Measurements from ENCODE around the gene TBX10. TPM values are rescaled to one million over a fixed set of nuclear protein-coding genes. Genes with fewer than 3 reads are reported as not detected.
"Not testable (repeated sequence)": the region's sequence is repeated elsewhere in the genome, so short reads cannot be mapped to it uniquely, and the experiment has no call there.

TBX10 gene
- total and polyA plus RNA-seq, 9 donors = not detected

- DNase-seq = no peak
- 74 to 88% (median 84%) methylated on average over 1 of the region's 1 CpG for WGBS, 3 donors
- Histone ChIP-seq H3K27me3 (no peaks in the 10 kb centered on the region), H3K27ac (no peak overlapping the region), H3K36me3 (no peaks in the 10 kb centered on the region), H3K4me1 (ENCODE audit: insufficient read depth) (no peaks in the 10 kb centered on the region), H3K4me3 (no peak overlapping the region), H3K9me3 (no peaks in the 10 kb centered on the region)
- intact Hi-C loops (cut with DNase I) = no loop called here
- no peak for TF ChIP-seq POLR2A (IDR thresholded peaks at IDR 0.05)
- TF ChIP-seq EP300 (IDR thresholded peaks at IDR 0.05) = no peak
- TF ChIP-seq, protein P1, sequence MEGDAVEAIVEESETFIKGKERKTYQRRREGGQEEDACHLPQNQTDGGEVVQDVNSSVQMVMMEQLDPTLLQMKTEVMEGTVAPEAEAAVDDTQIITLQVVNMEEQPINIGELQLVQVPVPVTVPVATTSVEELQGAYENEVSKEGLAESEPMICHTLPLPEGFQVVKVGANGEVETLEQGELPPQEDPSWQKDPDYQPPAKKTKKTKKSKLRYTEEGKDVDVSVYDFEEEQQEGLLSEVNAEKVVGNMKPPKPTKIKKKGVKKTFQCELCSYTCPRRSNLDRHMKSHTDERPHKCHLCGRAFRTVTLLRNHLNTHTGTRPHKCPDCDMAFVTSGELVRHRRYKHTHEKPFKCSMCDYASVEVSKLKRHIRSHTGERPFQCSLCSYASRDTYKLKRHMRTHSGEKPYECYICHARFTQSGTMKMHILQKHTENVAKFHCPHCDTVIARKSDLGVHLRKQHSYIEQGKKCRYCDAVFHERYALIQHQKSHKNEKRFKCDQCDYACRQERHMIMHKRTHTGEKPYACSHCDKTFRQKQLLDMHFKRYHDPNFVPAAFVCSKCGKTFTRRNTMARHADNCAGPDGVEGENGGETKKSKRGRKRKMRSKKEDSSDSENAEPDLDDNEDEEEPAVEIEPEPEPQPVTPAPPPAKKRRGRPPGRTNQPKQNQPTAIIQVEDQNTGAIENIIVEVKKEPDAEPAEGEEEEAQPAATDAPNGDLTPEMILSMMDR (IDR thresholded peaks at IDR 0.05) = no peak
Measured at GRCh38 chr11:67596753-67597300, 42.7 kb downstream of the TBX10 start.

- H3K4me3 ChIP-seq = no peak overlapping the region
- H3K4me1 ChIP-seq (ENCODE audit: insufficient read depth) = no peaks in the 10 kb centered on the region
- TF ChIP-seq, protein P1 (IDR thresholded peaks at IDR 0.05) = no peak
- TF ChIP-seq POLR2A (IDR thresholded peaks at IDR 0.05) = no peak
- TF ChIP-seq EP300 (IDR thresholded peaks at IDR 0.05) = no peak
- H3K36me3 ChIP-seq = no peaks in the 10 kb centered on the region
- intact Hi-C loops (cut with DNase I) = no loop called here
- no peaks in the 10 kb centered on the region for H3K9me3 ChIP-seq
- no peaks in the 10 kb centered on the region for H3K27me3 ChIP-seq
- DNase-seq = no peak
- no peak overlapping the region for H3K27ac ChIP-seq
- WGBS, 3 donors = 55 to 61% (median 56%) methylated on average over 3 of the region's 3 CpGs
Measured at GRCh38 chr11:67594480-67594879, 45.1 kb downstream of the TBX10 start.

- Histone ChIP-seq H3K27ac (no peak overlapping the region), H3K4me3 (no peak overlapping the region), H3K36me3 (no peaks in the 10 kb centered on the region), H3K27me3 (no peaks in the 10 kb centered on the region), H3K9me3 (no peaks in the 10 kb centered on the region), H3K4me1 (ENCODE audit: insufficient read depth) (no peaks in the 10 kb centered on the region)
- 48 to 57% (median 50%) methylated on average over 3 of the region's 3 CpGs for WGBS, 3 donors
- intact Hi-C loops (cut with DNase I) = no loop called here
- DNase-seq = no peak
- TF ChIP-seq POLR2A (IDR thresholded peaks at IDR 0.05) (no peak), EP300 (IDR thresholded peaks at IDR 0.05) (no peak)
- TF ChIP-seq, protein P1 (IDR thresholded peaks at IDR 0.05) = no peak
Measured at GRCh38 chr11:67593565-67593905, 46.0 kb downstream of the TBX10 start.

GRCh38 chr11:67592880-67593564 lies 46.5 kb downstream of the TBX10 start:
- no peaks in the 10 kb centered on the region for H3K36me3 ChIP-seq
- H3K4me3 ChIP-seq = no peak overlapping the region
- TF ChIP-seq, protein P1 (IDR thresholded peaks at IDR 0.05) = no peak
- no peak for TF ChIP-seq POLR2A (IDR thresholded peaks at IDR 0.05)
- no peak for TF ChIP-seq EP300 (IDR thresholded peaks at IDR 0.05)
- no peaks in the 10 kb centered on the region for H3K27me3 ChIP-seq
- intact Hi-C loops (cut with DNase I) = no loop called here
- 52 to 66% (median 66%) methylated on average over 12 of the region's 12 CpGs for WGBS, 3 donors
- DNase-seq = no peak
- no peaks in the 10 kb centered on the region for H3K9me3 ChIP-seq
- no peaks in the 10 kb centered on the region for H3K4me1 ChIP-seq (ENCODE audit: insufficient read depth)
- no peak overlapping the region for H3K27ac ChIP-seq

GRCh38 chr11:67588899-67589415 lies 50.6 kb downstream of the TBX10 start:
- intact Hi-C loops (cut with DNase I); H3K27ac ChIP-seq: not testable (repeated sequence)
- WGBS, 3 donors = 73 to 80% (median 78%) methylated on average over 11 of the region's 11 CpGs

More at GRCh38 chr11:67588899-67589415, 50.6 kb downstream of the TBX10 start:
- not testable (repeated sequence) for H3K4me3 ChIP-seq; H3K36me3 ChIP-seq; DNase-seq; H3K4me1 ChIP-seq (ENCODE audit: insufficient read depth); H3K27me3 ChIP-seq; H3K9me3 ChIP-seq
